Inflammatory macrophage (primary cell): ENCODE measurements around the gene UGT2B17.
"Not testable (repeated sequence)": the region's sequence is repeated elsewhere in the genome, so short reads cannot be mapped to it uniquely, and the experiment has no call there.

Source experiments
- DNase-seq, 2 donors: peaks; one replicate each; pipeline ENCODE4 v3.0.0-alpha.2; 2020 to 2022
- total RNA-seq, 18 experiments: gene quantifications; one replicate each; lab custom pipeline; 2026; ENCODE audit warnings: mixed read lengths in 6 of 18, inconsistent platforms in 2 of 18; lab: John Stamatoyannopoulos, UW

UGT2B17 gene
- total RNA-seq = 0 to 0.03 (median 0) reads per million in 18 experiments

DNA sequence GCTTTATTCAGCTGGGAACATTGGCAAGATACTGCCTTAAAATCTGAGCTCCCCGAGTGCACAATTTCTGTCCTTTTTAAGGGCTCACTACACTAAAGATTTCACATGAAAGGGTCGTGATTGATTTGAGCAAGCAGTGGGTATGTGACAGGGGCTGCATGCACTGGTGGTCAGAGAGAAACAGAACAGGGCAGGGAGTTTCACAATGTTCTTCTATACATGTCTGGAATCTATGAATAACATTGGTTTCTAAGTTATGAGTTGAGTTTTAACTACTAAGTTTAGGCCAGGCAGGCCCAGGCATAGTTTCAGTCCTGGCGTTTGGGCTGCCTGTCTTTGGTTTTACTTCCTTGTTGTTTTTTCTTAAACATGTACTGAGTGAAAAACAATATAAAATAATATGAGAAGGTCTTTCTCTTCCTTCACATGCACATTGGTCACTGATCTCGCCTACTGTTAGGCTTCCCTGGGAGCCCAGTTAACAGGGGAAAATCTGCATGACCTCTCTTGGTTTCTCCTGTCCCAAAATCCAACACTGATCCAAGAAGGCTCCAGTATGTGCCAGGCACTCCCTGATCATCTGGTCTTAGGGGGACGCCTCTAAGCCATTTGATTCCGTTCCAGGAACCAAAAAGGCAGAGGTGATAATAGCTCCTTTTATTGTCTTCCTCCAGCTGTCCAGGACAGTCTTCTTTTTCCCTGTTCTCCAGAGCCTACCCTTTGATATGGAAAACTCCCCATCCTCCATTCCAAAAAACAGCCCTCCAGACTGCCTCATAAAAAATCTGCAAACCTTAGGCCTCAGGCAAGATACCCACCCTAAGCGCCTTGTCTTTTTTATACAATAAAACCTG is at the start of gene UGT2B17:
UGT2B17 (minus strand) TSS at position 51 of the 854 bp plus-strand sequence. CDS start 7,838 bp downstream, outside the sequence.
- no peak for DNase-seq

DNA sequence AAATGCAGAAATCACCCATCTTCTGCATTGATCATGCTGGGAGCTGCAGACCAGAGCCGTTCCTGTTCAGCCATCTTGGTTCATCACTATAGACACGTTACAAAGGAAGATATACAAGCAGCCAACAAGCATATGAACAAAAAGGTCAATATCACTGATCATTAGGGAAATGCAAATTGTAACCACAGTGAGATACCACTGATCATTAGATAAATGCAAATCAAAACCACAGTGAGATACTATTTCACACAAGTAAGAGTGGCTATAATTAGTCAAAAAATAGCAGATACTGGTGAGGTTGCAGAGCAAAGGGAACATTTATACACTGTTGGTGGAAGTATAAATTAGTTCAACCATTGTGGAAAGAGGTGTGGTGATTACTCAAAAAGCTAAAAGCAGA is 46.6 kb upstream of the UGT2B17 start:
- not testable (repeated sequence) for DNase-seq

DNA sequence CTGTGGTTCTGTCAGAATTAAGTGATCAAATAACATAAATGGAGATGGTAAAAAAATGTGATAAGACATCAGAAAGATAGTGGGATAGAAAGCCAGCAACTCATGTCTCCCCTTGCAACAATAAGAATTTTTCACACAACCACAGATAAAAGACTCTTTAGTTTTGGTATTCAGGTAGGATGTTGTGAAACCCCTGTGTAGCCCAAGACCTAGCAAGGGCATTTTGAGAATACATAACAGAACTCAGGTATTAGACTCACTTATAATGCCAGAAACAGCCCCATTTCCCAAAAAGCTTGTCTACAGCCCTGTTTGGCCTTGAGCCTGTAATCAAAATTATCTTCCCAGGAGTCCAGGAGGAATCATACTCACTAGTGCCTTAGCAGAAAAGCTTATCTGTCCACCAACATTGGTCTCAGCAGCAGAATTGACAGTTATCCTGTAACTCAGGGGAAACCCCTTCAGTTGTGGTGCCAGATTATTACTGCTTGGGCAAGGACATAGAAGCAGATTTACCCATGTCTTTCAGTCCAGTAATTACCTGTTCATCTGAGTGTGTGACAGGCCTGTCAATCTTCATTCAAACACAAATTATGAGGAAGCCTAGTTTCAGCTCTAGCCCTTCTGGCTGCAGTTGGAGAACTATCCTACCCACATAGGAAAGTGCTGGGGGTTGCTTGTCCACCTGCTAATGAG is 41.0 kb upstream of the UGT2B17 start:
- DNase-seq = no peak

DNA sequence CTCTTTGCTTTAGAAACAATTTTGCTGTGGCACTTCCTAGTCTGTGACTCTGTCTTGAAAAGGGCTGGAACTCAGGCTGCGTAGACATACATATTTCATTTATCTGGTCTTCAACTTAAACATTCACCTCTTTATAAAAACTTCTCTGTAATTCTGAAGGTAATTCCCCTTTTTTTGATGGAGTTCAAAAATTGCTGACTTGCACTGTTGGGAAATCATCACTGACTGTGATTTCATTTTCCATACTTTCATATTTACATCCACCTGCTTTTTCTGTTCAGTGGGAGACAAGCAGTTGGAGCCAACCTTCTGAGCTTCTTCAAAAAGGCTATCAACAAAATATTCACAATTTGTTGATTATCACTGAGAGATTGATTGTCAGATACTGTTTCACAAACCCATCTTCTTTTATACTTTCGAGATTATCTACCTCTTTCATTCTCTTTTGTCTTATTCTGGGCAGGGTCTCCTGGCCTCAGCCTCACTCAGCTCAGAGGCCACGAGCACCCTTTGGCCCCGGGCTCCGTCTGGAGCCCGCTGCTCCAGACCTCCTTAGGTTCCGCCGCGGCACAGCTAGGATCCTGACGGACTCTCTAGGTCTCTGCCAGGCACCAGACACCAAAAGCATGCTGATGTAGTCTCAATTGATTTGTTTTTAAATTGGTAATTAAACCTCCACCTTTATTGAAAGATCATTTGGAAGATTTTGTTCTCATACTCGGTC is 39.7 kb upstream of the UGT2B17 start:
- no peak for DNase-seq

DNA sequence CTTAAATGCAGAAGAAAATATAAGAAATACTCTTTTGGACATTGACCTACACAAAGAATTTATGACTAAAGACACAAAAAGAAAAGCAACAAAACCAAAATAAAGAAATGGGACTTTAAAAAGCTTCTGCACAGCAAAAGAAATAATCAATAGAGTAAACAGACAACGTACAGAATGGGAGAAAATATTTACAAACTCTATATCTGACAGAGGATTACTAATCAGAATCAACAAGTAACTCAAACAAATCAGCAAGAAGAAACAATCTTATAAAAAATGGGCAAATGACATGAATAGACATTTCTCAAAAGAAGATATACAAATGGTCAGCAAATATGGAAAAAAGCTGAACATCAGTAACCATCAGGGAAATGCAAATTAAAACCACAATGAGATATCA is 37.6 kb upstream of the UGT2B17 start:
- DNase-seq = no peak

DNA sequence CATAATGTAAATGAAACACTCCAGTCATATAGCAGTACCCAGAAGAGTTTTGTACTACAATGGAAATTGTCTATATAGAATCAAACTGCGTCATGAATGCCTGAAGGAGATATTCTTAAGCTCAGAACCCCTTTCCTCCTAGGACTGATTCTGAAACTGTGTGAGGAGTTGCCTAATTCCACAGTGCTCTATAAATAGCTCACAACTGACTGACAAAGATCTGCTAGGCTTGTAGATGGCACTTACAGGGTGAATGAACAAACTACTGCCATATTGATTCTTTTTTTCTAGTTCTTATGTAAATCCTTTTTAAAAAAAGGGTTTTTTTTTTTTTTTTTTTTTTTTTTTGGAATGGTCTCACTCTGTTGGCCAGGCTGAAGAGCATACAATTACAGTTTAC is 30.1 kb upstream of the UGT2B17 start:
- DNase-seq = no peak

DNA sequence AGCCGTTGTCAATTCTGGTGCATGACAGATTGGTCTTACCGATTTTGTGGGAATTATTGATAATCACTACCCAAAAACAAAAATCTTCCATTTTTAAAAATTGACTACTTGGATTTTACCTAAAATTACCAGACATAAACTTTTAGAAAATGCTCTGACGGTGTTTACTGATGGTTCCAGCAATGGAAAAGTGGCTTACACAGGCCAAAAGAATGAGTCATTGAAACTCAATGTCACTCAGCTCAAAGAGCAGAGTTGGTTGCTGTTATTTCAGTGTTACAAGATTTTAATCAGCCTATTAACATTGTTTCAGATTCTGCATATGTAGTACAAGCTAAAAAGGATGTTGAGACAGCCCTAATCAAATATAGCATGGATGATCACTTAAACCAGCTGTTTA is 23.0 kb upstream of the UGT2B17 start:
- no peak for DNase-seq

DNA sequence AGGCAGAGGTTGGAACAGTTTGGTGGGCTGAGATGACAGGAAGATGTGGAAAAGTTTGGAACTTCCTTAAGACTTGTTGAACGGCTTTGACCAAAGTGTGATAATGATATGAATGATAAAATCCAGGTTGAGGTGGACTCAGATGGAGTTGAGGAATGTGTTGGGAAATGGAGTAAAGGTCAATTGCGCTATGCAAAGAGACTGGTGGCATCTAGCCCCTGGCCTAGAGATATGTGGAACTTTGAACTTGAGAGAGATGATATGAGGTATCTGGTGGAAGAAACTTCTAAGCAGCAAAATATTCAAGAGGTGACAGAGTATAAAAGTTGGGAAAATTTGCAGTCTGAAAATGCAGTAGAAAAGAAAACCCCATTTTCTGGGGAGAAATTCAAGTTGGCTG is 21.4 kb upstream of the UGT2B17 start:
- DNase-seq = no peak

DNA sequence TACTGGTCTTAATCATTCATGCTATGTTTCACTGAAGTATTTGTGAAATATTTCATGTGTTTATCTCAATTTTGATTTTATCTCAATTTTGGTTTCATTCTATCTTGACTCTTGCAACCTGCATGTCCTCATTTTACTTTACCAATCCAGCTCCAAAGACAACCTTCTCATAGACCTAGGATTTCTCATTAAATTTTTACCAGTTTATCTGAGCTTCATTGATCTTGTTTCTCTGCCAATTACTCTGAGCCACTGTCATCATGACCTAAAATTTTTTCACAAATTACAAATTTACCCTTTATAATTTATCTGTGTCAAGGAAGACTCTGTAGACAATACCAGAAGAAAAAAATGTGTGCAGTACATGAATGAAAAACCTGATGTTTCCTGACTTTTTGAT is 18.6 kb upstream of the UGT2B17 start:
- no peak for DNase-seq

DNA sequence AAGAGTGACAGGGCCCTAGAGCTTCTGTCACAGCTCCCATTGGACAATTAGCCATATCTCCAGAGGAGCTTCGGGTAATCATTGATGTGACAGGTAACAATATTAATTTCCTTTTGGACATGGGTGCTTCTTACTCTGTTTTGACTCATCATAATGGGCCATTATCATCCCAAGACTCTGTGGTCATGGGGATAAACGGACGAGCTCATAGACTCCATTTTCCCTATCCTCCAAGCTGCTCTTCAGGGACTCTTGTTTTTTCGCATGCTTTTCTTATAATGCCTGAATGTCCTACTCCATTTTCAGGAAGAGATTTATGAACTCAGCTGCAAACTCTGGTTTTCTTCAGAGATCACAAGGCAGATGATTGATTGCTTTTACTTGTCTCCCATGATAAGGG is 17.0 kb upstream of the UGT2B17 start:
- DNase-seq = no peak

DNA sequence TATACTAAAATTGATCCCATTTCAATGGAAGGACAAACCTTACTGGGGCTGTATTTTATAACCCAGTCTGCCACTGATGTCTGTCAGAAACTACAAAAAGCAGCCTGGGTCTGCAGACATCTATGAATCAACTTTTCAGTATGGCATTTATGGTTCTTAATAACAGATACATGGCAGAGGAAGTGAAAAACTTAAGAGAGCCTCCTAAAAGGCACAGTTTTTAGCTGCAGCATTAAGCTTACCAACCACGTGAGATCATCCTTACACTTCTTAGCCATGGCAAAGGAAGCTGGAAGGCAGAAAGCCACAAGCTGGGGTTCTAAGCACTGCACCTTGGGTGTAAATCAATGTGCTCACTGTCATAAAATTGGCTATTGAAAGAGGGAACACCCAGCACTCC is 16.6 kb upstream of the UGT2B17 start:
- DNase-seq = no peak

DNA sequence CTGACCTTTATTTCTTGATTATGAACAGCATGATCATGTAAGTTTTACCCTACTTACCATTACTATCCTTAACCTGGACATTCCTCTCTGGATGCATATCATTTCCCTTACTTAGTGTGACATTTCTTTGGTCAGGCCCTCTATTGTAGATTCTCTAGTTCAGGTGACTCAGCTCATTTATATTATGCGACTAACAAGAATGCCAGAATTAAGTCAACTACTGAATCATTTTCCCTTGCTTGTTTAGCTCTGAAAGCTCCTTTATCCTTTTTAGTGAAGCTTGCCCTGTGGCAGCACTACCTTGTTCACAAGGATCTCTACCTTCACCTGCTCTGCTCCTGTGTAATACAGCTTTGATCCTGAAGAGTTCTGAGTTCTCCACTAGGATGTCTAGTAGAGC is 15.1 kb upstream of the UGT2B17 start:
- DNase-seq = no peak

DNA sequence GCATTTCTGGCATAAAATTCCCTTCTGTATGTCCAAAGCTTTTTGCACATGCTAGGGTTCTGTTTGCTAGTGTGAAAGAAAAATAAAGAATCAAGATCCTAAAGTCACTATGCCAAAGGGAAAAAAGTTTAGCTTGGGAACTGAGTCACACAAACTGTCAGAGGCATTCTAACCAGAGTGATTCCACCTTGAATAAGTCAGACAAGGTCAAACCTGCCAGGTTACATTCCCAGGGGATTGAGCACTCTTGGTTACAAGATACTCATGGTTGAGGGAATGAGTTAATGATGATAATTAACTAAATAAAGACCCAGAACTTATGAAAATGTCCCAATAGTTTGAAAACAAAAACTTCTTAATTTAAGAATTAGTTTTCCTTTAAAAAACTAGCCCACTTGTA is 13.7 kb upstream of the UGT2B17 start:
- DNase-seq = no peak

DNA sequence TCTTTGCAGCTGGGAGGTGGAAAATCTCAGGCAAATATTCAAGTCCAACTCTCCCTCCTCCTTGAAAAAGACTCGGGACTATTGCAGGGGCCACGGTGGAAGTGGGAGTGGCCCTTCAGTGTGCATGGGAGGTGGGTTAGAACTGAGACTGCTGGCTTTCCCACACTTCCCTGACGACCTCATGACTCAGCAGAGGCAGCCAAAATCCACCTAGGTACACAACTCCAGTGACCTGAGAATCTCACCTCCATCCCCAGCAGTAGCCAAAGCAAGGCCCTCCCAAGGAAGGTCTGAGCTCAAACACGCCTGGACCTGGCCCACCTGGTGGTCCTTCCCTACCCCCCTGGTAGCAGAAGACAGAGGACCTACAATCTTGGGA is 6.2 kb upstream of the UGT2B17 start:
- no peak for DNase-seq

DNA sequence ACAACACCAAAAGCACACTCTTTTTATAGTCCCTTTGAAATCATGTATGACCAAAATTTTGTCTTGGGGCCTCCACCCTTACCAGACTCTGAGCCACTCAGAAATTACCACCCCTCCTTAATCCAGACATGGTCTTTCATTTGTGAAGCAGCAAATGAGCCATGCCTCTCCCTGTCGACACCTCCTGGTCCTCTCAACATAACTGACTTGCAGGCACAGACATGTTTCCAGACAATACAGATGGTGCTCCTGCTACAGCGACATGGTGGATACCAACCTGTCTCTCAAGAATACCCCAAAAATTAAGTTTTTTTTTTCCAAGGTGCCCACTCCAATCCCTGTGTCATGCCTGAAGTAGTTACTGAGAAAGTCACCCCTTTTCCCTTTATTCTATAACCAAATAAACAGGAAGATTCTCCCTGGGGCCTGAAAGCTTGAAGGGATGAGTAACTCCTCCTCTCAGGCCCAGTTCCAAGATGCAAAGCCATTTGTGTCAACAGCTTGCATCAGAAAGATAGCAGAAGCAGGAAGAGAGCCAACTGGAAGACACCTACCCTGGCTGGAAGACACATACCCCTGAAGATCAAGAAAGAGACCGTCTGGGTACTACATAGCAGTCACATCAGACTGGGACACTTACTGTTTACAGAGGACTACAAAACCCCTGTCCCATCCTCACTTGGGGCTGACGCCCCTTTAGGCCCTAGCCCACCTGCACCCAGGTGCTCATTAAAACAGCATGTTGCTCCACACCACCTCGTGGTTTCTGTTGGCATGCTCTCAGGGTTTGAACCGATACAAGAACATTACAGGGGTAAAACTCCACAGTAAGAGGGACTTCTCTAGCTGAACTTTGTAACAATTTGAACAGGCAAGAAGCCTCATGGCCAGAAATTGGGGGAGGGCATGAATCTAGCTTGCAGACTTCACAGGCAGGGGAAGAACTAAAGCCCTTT is 5.5 kb upstream of the UGT2B17 start:
- no peak for DNase-seq

DNA sequence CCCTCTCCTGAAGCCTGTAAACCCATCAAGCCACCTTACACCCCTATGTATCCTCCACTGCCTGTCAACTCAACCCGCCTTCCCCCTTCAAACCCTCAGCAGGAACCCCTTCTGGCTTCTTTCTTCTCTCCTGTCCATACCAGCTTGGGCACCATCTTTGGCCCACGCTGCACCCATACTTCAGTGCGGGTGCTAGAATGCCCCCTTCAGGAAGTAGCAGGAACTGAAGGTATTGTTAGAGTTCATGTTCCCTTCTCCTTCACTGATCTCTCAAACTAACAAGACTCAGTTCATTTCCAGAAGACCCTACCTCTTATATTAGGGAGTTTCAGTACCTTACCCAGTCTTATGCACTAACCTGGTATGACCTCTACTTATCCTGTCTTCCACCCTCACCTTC is 1.5 kb upstream of the UGT2B17 start:
- no peak for DNase-seq

DNA sequence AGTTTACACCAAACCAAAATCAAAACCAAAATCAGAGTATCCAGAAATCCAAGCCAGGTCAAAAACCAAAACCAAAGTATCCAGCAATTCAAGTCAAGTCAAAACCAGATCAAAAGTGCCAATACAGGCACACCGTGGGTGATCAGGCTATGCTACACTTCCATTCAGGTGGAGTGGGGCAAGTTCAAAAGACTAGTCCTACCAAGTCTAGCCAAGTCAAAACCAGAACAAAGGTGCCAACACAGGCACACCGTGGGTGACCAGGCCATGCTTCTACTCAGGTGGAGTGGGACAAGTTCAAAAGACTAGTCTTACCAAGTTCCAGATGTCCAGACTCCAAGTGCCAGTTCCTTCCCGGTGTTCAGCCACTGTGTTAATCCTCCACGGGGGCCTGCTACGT is 486 bp downstream of the UGT2B17 start:
- DNase-seq = not testable (repeated sequence)

DNA sequence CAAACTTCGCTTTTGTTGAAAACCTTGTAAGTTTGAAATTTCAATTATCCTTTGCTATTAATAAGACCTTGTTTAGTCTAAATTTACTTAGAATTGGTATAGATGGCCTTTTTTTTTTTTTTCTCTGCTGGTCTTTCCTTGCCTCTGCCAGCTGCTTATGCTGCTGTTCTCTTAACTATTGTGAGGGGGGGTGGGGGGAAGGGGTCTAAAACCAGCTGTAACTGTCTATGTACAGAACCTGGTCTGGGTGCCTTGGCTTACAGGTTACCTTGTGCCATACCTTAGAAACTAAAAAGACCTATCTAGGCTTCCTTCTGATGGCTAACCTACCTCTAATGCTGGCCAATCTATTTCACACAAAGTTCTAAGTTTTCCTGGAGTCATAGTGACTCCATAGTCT is 1.0 kb downstream of the UGT2B17 start:
- no peak for DNase-seq

DNA sequence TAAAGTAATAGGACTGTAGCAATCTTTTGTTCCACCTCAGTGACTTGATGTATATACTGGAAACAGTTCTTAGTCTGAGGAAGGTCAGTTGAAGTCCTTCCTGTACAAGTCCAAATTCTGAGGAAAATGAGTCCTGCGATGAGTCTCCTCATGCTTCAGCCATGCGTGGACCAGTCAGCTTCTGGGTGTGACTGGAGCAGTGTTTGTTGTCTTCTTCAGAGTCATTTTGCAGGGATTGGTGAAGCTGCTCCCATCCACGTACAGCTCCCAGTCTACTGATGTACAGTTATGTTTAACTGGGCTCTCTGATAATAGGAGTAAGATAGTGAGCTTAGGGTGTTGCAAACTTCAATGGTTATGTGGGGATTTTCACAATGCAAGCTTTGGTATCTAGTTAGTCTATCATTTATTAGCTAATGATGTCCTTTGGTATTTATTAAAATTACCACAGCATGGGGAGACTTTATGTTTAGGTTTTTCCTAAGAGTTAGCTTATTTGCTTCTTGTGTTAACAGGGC is 3.4 kb downstream of the UGT2B17 start:
- DNase-seq = no peak

DNA sequence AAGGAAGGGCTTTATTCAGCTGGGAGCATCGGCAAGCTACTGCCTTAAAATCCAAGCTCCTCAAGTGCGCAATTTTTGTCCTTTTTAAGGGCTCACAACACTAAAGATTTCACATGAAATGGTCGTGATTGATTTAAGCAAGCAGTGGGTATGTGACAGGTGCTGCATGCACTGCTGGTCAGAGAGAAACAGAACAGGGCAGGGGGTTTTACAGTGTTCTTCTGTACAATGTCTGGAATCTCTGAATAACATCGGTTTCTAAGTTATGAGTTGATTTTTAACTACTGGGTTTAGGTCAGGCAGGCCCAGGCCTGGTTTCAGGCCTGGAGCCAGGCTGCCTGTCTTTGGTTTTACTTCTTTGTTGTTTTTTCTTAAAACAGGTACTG is 6.0 kb downstream of the UGT2B17 start:
- DNase-seq = no peak

DNA sequence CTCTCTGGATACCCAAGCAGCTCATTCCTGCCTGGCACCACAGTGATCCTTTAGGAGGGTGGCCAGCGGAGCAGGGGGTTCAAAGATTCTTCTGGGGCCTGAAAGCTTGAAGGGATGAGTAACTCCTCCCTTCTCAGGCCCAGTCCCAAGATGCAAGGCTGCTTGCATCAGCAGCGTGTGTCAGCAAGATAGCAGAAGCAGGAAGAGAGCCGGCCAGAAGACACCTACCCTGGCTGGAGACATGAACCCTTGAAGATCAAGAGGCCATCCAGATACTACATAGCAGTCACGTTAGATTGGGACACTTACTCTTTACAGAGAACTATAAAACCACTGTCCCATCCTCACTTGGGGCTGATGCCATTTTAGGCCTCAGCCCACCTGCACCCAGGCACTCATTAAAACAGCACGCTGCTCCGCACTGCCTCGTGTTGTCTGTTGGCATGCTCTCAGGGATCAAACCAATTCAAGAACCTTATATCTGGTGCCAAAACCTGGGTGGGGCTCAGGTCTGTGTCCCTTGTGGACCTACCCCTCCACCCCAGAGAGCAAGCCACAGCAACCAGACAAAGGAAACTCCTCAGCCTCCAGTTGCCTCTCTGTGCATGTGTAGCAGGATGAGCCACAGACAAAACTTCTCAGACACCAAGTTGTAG is 6.5 kb downstream of the UGT2B17 start:
- no peak for DNase-seq

DNA sequence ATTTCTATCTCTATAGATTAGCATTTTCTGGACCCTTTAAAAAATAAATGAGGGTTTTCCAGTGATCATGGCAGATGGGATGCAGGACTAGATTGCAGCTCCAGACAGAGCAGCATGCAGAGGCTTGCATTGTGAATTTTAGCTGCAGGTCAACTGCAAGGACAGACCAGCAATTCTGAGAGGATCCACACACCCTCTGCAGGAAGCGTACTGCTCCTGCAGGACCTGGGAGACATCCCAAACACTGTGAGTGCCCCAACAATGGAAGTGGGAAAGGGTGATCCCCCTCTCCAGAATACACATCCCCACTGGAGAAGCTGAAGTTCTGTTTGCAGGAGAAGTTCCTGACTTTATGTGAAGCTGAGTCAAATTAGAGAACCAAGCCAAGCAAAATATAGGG is 7.1 kb downstream of the UGT2B17 start:
- DNase-seq = not testable (repeated sequence)
